Left lung (tissue), 10 donors: ENCODE results near the gene RAPH1. TPM values are rescaled to one million over a fixed set of nuclear protein-coding genes. Genes with fewer than 3 reads are reported as not detected.
"Not testable (repeated sequence)": the region's sequence is repeated elsewhere in the genome, so short reads cannot be mapped to it uniquely, and the experiment has no call there.

Experiments
- ATAC-seq: fragments of 200-7000 bp; cut with Tn5 transposase; one replicate; pipeline ENCODE4 v1.9.1; 2020; ENCODE audit warnings: moderate library complexity
- DNase-seq, 4 donors: peaks; one replicate each; pipeline ENCODE4 v3.0.0-alpha.2; 2013 to 2020
- H3K27ac ChIP-seq, 2 donors: fragments of 200-600 bp; sonication (generic) in 1 of 2; one replicate each; pipeline versions ENCODE4 v1.5.0 to v1.8.0; 2020 to 2021
- H3K27me3 ChIP-seq, 2 donors: fragments of 200-600 bp; sonication (generic) in 1 of 2; one replicate each; pipeline versions ENCODE4 v1.5.0 to v1.8.0; 2020 to 2021
- H3K36me3 ChIP-seq, 2 donors: fragments of 200-600 bp; sonication (generic) in 1 of 2; one replicate each; pipeline versions ENCODE4 v1.5.0 to v1.8.0; 2020 to 2021
- H3K4me1 ChIP-seq, 2 donors: fragments of 200-600 bp; one replicate each; pipeline ENCODE4 v1.8.0; 2021
- H3K4me3 ChIP-seq, 2 donors: fragments of 200-600 bp; sonication (generic) in 1 of 2; one replicate each; pipeline versions ENCODE4 v1.5.0 to v1.8.0; 2020 to 2021; ENCODE audit warnings: mild to moderate bottlenecking in 1 of 2
- H3K9me3 ChIP-seq, 2 donors: fragments of 200-600 bp; sonication (generic) in 1 of 2; one replicate each; pipeline versions ENCODE4 v1.5.0 to v1.8.0; 2020 to 2021
- intact Hi-C, 2 donors: fragments of 100-400 bp; cut with DNase I; formaldehyde crosslinking; loops; one replicate each; pipeline versions ENCODE4 v1.11.2 to v1.14.2; 2022
- polyA plus RNA-seq, 6 donors: library from polyadenylated mRNA; unstranded; fragments of 120-200 nt; gene quantifications; one replicate each; pipeline ENCODE4 v1.2.1, GENCODE V29; 2013; ENCODE audit not compliant: insufficient read length in 6 of 6
- total RNA-seq, 2 donors: library from RNA; stranded (reverse); fragmentation: NEBNext Ultra II Directional; extraction: Animal tissue kit (Norgen Biotek cat#: 25700); gene quantifications; one replicate each; pipeline ENCODE4 v1.2.1, GENCODE V29; 2021
- TF ChIP-seq, protein P1 (sequence below), 2 donors: fragments of 200-600 bp; sonication (generic) in 1 of 2; IDR thresholded peaks; one replicate each; pipeline versions ENCODE4 v1.5.0 to v1.8.0; 2021; ENCODE audit warnings: antibody characterized with exemption in 2 of 2
- donor health status: DM: no; HTN: yes; CAD: no.
- donor health status: DM: no; HTN: no; CAD: no.

The RAPH1 gene
- total and polyA plus RNA-seq, 8 donors = 24.6 to 74.7 (median 27.8) TPM

DNA sequence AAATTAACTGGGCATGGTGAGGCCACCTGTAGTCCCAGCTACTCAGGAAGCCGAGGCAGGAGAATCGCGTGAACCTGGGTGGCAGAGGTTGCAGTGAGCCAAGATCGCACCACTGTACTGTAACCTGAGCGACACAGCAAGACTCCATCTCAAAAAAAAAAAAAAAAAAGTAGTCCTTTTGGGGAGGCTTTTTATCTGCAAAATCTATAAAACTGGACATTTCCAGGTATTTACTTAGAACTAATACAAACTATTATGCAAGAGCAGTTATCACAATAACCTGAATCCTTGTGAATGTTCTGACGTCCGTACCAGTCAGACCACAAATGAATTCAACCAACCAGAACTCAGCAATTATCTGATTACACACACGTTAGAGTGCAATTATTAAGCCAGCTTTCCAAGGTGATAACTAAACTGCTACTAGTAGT is 8.8 kb upstream of the RAPH1 start:
- Histone ChIP-seq H3K27me3 (no peaks in the 10 kb centered on the region), H3K27ac (no peak overlapping the region), H3K9me3 (no peaks in the 10 kb centered on the region), H3K4me3 (no peak overlapping the region), H3K36me3 (no peaks in the 10 kb centered on the region), H3K4me1 (no peaks in the 10 kb centered on the region)
- intact Hi-C loops = no loop called here
- DNase-seq = no peak
- TF ChIP-seq, protein P1, sequence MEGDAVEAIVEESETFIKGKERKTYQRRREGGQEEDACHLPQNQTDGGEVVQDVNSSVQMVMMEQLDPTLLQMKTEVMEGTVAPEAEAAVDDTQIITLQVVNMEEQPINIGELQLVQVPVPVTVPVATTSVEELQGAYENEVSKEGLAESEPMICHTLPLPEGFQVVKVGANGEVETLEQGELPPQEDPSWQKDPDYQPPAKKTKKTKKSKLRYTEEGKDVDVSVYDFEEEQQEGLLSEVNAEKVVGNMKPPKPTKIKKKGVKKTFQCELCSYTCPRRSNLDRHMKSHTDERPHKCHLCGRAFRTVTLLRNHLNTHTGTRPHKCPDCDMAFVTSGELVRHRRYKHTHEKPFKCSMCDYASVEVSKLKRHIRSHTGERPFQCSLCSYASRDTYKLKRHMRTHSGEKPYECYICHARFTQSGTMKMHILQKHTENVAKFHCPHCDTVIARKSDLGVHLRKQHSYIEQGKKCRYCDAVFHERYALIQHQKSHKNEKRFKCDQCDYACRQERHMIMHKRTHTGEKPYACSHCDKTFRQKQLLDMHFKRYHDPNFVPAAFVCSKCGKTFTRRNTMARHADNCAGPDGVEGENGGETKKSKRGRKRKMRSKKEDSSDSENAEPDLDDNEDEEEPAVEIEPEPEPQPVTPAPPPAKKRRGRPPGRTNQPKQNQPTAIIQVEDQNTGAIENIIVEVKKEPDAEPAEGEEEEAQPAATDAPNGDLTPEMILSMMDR (IDR thresholded peaks at IDR 0.05) = no peak
- peak; percentile 69 for ATAC-seq

DNA sequence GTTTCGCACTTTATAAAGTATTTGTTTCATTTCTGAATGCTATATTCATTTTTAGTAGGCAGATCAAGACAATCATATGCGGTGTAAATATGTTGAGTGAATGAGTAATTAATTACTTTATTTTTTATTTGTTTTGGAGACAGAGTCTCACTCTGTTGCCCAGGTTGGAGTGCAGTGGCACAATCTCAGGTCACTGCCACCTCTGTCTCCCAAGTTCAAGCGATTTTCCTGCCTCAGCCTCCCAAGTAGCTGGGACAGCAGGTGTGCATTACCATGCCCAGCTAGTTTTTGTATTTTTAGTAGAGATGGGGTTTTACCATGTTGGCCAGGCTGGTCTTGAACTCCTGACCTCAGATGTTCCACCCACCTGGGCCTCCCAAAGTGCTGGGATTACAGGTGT is 5.5 kb upstream of the RAPH1 start:
- H3K4me3 ChIP-seq, H3K27ac ChIP-seq, H3K27me3 ChIP-seq, intact Hi-C loops, H3K4me1 ChIP-seq, DNase-seq, H3K9me3 ChIP-seq, ATAC-seq, H3K36me3 ChIP-seq: not testable (repeated sequence)

DNA sequence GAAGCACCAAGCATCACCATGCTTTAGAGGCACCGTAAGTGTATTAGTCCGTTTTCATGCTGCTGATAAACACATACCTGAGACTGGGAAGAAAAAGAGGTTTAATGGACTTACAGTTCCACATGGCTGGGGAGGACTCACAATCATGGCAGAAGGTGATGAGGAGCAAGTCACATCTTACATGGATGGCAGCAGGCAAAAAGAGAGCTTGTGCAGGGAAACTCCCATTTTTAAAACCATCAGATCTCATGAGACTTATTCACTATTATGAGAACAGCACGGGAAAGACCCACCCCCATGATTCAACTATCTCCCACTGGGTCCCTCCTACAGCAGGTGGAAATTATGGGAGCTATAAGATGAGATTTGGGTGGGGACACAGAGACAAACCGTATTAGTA is 3.1 kb upstream of the RAPH1 start:
- Histone ChIP-seq H3K27me3 (peaks cover 0 to 31% of the 10 kb centered on the region in 2 donors), H3K4me1 (peaks cover 0 to 16% of the 10 kb centered on the region in 2 donors)
- H3K9me3 ChIP-seq, H3K4me3 ChIP-seq, DNase-seq, intact Hi-C loops, ATAC-seq, H3K27ac ChIP-seq, H3K36me3 ChIP-seq: not testable (repeated sequence)

DNA sequence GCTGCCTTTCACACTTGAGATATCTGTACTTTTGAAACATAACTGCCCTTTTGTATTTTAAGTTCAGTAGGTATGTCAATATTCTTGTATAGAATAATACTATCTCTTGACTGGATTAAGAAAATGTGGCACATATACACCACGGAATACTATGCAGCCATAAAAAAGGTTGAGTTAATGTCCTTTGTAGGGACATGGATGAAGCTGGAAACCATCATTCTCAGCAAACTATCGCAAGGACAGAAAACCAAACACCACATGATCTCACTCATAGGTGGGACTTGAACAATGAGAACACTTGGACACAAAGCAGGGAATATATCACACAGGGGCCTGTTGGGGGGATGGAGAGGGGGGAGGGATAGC is 1.5 kb upstream of the RAPH1 start:
- peaks cover 10 to 20% of the 10 kb centered on the region in 2 donors for H3K4me1 ChIP-seq
- ATAC-seq, intact Hi-C loops, DNase-seq, H3K9me3 ChIP-seq, H3K4me3 ChIP-seq, H3K36me3 ChIP-seq: not testable (repeated sequence)
- H3K27ac ChIP-seq = peak overlapping the region in 1 of 2 donors; percentile 90
- H3K27me3 ChIP-seq = peaks cover 0 to 47% of the 10 kb centered on the region in 2 donors

DNA sequence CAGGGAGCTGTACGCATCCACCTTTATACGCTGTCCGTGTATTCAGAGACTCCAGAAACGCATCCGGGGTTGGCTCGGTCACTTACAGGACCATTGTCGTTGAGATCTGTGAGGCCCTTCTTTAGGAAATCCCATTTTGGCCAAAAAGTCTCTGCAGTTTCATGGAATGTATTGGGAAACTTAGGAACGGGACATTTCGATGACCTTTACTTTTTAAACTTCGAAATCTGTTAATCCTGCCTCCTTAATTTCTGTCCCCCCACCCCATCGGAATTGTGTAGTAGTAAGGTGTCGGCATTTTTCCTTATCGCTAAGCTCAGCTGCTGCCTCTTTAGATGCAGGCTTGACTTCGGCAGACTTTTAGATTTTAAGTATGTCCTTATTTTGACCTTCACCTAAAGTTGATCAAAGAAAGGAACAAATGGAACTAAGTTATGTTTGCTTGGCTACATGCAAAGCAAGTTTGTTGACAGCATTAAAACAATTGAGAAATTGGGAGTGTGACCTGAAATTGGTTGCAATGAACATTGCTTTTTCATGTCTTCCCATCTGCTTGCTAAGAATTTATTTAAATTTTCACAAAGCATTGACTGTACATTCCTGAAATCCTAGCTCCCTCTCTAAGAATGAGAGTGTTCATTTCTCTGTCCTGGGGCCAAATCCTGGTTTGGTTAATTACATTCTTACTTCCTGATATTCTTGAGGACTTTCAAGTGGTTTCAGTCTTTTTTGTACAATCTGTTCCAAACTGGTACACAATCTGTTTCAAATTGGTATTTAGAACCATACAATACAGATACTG is 884 bp upstream of the RAPH1 start:
- Histone ChIP-seq H3K9me3 (peaks cover 0 to 5% of the 10 kb centered on the region in 2 donors), H3K4me1 (peaks cover 10 to 20% of the 10 kb centered on the region in 2 donors), H3K27ac (peak overlapping the region; percentile 90 to 93), H3K36me3 (no peaks in the 10 kb centered on the region), H3K4me3 (peak overlapping the region; percentile 27 to 86), H3K27me3 (peaks cover 0 to 49% of the 10 kb centered on the region in 2 donors)
- intact Hi-C loops = no loop called here
- TF ChIP-seq, protein P1 (IDR thresholded peaks at IDR 0.05) = no peak
- peak; percentile 8 for ATAC-seq
- peak in 1 of 4 donors; percentile 24 for DNase-seq

DNA sequence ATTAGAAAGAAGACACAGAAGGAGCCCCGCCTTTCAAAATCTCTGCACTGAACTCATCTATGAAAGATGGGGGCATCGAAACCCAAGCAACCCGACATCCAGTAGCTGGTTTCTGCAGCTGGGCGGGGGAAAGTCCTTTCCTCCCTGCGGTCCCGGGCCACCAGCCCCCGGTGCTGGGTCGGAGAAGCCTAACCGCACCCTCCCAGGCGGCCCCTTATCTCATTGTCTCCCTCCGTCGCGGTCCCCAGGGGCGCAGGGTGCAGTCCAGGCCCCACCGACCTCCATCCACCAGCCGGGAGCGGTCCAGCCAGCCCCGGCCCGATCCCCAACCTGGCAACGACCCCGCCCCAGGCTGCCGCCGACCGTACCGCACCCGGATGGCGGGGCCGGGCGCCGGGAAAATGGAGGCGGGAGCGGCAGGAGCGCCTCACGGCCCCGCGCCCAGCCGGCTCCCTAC is 452 bp downstream of the RAPH1 start:
- peaks cover 0 to 5% of the 10 kb centered on the region in 2 donors for H3K9me3 ChIP-seq
- intact Hi-C loops = no loop called here
- peak overlapping the region; percentile 86 to 95 for H3K4me3 ChIP-seq
- TF ChIP-seq, protein P1 (IDR thresholded peaks at IDR 0.05) = no peak
- no peaks in the 10 kb centered on the region for H3K36me3 ChIP-seq
- peak in 3 of 4 donors; percentile 30 to 47 (median 40) for DNase-seq
- H3K27me3 ChIP-seq = peaks cover 0 to 49% of the 10 kb centered on the region in 2 donors
- peak; percentile 35 for ATAC-seq
- peaks cover 10 to 27% of the 10 kb centered on the region in 2 donors for H3K4me1 ChIP-seq
- peak overlapping the region; percentile 96 to 97 for H3K27ac ChIP-seq
